Sigmoid colon (tissue), 7 donors: ENCODE measurements around the gene PCSK2. TPM values are rescaled to one million over a fixed set of nuclear protein-coding genes. Genes with fewer than 3 reads are reported as not detected.

Source experiments
- DNase-seq: peaks from one replicate; pipeline ENCODE4 v3.0.0-alpha.2; 2019
- H3K27ac ChIP-seq, 4 donors: fragments of 200-600 bp; sonication (generic); one replicate each; pipeline ENCODE4 v1.5.1; 2016 to 2019; ENCODE audit warnings: mild to moderate bottlenecking in 1 of 4
- H3K27me3 ChIP-seq, 3 donors: fragments of 200-600 bp; sonication (generic); one replicate each; pipeline ENCODE4 v1.5.1; 2019; ENCODE audit warnings: mild to moderate bottlenecking in 1 of 3
- H3K36me3 ChIP-seq, 4 donors: fragments of 200-600 bp; sonication (generic); one replicate each; pipeline ENCODE4 v1.5.1; 2016 to 2019
- H3K4me1 ChIP-seq, 4 donors: fragments of 200-600 bp; sonication (generic); one replicate each; pipeline ENCODE4 v1.5.1; 2017 to 2019
- H3K4me3 ChIP-seq, 4 donors: fragments of 200-600 bp; sonication (generic); one replicate each; pipeline ENCODE4 v1.5.1; 2017 to 2019; ENCODE audit warnings: mild to moderate bottlenecking in 2 of 4, moderate library complexity in 1 of 4
- H3K9me3 ChIP-seq, 4 donors: fragments of 200-600 bp in 3 of 4; sonication (generic) in 3 of 4; one replicate each; pipeline versions ENCODE4 v1.5.1 to v1.6.1; 2013 to 2019
- EP300 ChIP-seq, 4 donors: sonication (generic); formaldehyde crosslinking; IDR thresholded peaks; one replicate each; pipeline ENCODE4 v1.6.1; 2017; ENCODE audit warnings: antibody characterized with exemption in 4 of 4
- POLR2A ChIP-seq, 2 donors: fragments of 450-650 bp; IDR thresholded peaks; one replicate each; pipeline ENCODE4 v1.6.1; 2016; ENCODE audit warnings: antibody characterized with exemption in 2 of 2, mild to moderate bottlenecking in 2 of 2, moderate library complexity in 2 of 2
- POLR2AphosphoS5 ChIP-seq, 4 donors: sonication (generic); formaldehyde crosslinking; IDR thresholded peaks; one replicate each; pipeline ENCODE4 v1.6.1; 2017; ENCODE audit warnings: antibody characterized with exemption in 4 of 4
- WGBS, 2 donors: extraction: QIAGEN DNeasy Blood & Tissue Kit; methylation state at CpG; one replicate each; pipeline ENCODE4 v1.1.7; 2013; 5-methylcytosine and 5-hydroxymethylcytosine counted together
- intact Hi-C: fragments of 100-400 bp; cut with DNase I; formaldehyde crosslinking; loops from one replicate; pipeline ENCODE4 v1.15.1; 2023
- polyA plus RNA-seq, 3 donors: library from polyadenylated mRNA; stranded (reverse); fragments of 200-250 nt; gene quantifications; one replicate each; pipeline ENCODE4 v1.2.3, GENCODE V29; 2013
- total RNA-seq, 4 donors: library from RNA; depleted of rRNA; stranded (reverse); fragments of >200 nt; gene quantifications; one replicate each; pipeline ENCODE4 v1.1.0, GENCODE V29; 2016
- TF ChIP-seq, protein P1 (sequence below), 4 experiments: fragments of 450-650 bp in 3 of 4; fragments of 200-600 bp in 1 of 4; IDR thresholded peaks; one replicate each; pipeline ENCODE4 v1.5.1; 2016 to 2019; ENCODE audit warnings: antibody characterized with exemption in 4 of 4, mild to moderate bottlenecking in 3 of 4, moderate library complexity in 2 of 4
- donor health status: healthy with polysubstance abuse.
- donor health status: Bipolar disorder and iron deficiency.
- donor health status: healthy.

PCSK2 gene, protein sequence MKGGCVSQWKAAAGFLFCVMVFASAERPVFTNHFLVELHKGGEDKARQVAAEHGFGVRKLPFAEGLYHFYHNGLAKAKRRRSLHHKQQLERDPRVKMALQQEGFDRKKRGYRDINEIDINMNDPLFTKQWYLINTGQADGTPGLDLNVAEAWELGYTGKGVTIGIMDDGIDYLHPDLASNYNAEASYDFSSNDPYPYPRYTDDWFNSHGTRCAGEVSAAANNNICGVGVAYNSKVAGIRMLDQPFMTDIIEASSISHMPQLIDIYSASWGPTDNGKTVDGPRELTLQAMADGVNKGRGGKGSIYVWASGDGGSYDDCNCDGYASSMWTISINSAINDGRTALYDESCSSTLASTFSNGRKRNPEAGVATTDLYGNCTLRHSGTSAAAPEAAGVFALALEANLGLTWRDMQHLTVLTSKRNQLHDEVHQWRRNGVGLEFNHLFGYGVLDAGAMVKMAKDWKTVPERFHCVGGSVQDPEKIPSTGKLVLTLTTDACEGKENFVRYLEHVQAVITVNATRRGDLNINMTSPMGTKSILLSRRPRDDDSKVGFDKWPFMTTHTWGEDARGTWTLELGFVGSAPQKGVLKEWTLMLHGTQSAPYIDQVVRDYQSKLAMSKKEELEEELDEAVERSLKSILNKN
- 1 to 10 TPM; 2.0 to 5.4 (median 3.8) TPM for total RNA-seq
- under 1 TPM in 2 of 3 donors, not detected in 1; 0.54 to 0.60 TPM for polyA plus RNA-seq

DNA sequence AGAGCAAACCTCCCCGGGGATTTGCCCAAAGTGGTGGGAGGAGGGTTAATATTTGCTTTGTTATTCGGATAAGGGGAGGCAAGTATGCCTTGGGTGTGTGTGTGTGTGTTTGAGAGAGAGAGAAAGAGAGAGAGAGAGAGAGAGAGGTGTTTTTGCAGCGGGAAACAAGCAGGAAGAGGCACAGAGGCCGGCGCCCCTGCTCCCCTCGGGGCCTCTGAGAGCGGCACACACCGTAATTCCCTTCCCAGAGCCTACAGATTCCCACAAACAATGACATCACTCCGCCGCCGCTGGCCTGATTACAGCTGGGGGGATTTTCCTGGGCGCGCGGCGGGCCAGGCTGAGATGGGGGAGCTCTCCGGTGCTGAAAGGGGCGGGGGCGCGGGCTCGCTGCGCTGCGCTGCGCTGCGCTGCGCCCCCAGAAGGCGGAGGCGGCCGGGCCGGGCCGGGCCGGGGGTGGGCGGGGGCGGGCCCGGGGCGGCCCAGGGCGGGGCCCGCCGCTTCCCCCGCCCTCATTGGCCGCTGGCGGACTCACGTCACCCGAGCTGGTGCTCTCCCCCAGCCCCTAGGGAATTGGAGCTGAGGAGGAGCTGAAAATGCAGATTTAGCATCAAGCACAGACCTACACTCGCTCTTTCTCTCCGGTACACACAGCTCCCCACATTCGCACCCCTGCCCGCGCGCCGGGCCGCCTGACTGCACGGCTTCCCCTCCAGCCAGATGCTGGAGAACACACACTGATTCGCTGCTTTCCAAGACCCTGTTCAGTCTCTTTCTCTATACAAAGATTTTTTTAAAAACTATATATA lies at the start of gene PCSK2:
Gene PCSK2 (plus strand): TSS at position 631 of the 809 bp plus-strand sequence. CDS start 266 bp downstream, outside the sequence.
- Histone ChIP-seq H3K4me3 (peak within 1 kb of the TSS; percentile 23 to 51 (median 46)), H3K27ac (peak within 1 kb of the TSS in 3 of 4 donors; percentile 15 to 38 (median 32)), H3K36me3 (no peaks in the 10 kb centered on the region), H3K9me3 (no peaks in the 10 kb centered on the region), H3K27me3 (peaks cover 6 to 45% (median 26%) of the 10 kb centered on the region in 3 donors), H3K4me1 (peaks cover 0 to 25% (median 18%) of the 10 kb centered on the region in 4 donors)
- intact Hi-C loops: no loop called here
- DNase-seq: peak; percentile 63
- 3% methylated on average over 53 of the region's 53 CpGs for WGBS, 2 donors
- TF ChIP-seq POLR2AphosphoS5 (IDR thresholded peaks at IDR 0.05) (no peak), EP300 (IDR thresholded peaks at IDR 0.05) (no peak), POLR2A (IDR thresholded peaks at IDR 0.05) (no peak)
- TF ChIP-seq, protein P1, sequence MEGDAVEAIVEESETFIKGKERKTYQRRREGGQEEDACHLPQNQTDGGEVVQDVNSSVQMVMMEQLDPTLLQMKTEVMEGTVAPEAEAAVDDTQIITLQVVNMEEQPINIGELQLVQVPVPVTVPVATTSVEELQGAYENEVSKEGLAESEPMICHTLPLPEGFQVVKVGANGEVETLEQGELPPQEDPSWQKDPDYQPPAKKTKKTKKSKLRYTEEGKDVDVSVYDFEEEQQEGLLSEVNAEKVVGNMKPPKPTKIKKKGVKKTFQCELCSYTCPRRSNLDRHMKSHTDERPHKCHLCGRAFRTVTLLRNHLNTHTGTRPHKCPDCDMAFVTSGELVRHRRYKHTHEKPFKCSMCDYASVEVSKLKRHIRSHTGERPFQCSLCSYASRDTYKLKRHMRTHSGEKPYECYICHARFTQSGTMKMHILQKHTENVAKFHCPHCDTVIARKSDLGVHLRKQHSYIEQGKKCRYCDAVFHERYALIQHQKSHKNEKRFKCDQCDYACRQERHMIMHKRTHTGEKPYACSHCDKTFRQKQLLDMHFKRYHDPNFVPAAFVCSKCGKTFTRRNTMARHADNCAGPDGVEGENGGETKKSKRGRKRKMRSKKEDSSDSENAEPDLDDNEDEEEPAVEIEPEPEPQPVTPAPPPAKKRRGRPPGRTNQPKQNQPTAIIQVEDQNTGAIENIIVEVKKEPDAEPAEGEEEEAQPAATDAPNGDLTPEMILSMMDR (IDR thresholded peaks at IDR 0.05): no peak

DNA sequence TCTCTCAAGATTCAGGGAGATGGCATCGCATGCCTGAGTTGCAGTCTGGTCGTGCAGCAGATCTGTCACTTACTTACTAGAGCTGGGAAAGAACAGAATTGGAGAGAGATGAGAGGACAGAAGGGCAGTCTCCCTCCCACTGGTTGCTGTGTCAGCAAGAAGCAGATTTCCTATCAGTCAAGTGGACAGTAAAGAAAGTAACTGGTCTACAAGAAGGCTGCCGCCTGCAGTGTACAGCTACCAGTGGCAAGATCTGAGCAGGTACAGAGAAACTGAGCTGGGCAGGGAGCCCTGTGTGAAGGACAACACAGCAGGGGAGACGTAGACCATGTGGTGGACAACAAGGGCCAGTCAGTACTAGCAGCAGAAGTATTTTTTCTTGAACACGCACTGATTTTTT lies 49.5 kb upstream of the PCSK2 start:
- Histone ChIP-seq H3K36me3 (no peaks in the 10 kb centered on the region), H3K9me3 (peaks cover 0 to 2% (median 0%) of the 10 kb centered on the region in 4 donors), H3K4me1 (no peaks in the 10 kb centered on the region), H3K4me3 (no peak overlapping the region), H3K27ac (no peak overlapping the region), H3K27me3 (no peaks in the 10 kb centered on the region)
- WGBS, 2 donors: 70 to 72% methylated on average over 5 of the region's 5 CpGs
- intact Hi-C loops: no loop called here
- no peak for TF ChIP-seq POLR2AphosphoS5 (IDR thresholded peaks at IDR 0.05)
- TF ChIP-seq POLR2A (IDR thresholded peaks at IDR 0.05): no peak
- TF ChIP-seq, protein P1 (IDR thresholded peaks at IDR 0.05): no peak
- TF ChIP-seq EP300 (IDR thresholded peaks at IDR 0.05): no peak
- no peak for DNase-seq

DNA sequence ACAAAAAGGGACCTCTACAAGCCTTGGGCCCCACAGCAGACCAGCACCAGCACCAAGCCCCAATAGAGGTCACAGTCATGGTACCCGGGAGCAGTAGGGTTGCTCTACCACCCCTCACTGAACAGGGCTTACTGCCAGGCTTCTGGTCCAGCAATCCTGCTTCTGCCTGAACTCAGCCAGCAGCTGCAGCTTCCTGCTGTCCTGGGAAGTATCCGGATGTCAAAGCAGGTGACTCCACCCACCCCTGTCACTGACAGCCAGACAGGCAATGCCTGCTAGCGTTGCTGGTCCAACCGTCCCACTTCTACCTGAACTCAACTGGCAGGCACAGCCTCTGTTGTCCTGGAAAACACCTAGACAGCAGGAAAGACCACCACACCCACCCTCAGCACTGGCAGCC lies 47.0 kb upstream of the PCSK2 start:
- Histone ChIP-seq H3K9me3 (no peaks in the 10 kb centered on the region), H3K36me3 (no peaks in the 10 kb centered on the region), H3K27me3 (no peaks in the 10 kb centered on the region), H3K4me1 (no peaks in the 10 kb centered on the region), H3K4me3 (no peak overlapping the region), H3K27ac (no peak overlapping the region)
- intact Hi-C loops: no loop called here
- TF ChIP-seq, protein P1 (IDR thresholded peaks at IDR 0.05): no peak
- no peak for DNase-seq
- WGBS, 2 donors: 55 to 65% methylated on average over 4 of the region's 4 CpGs

DNA sequence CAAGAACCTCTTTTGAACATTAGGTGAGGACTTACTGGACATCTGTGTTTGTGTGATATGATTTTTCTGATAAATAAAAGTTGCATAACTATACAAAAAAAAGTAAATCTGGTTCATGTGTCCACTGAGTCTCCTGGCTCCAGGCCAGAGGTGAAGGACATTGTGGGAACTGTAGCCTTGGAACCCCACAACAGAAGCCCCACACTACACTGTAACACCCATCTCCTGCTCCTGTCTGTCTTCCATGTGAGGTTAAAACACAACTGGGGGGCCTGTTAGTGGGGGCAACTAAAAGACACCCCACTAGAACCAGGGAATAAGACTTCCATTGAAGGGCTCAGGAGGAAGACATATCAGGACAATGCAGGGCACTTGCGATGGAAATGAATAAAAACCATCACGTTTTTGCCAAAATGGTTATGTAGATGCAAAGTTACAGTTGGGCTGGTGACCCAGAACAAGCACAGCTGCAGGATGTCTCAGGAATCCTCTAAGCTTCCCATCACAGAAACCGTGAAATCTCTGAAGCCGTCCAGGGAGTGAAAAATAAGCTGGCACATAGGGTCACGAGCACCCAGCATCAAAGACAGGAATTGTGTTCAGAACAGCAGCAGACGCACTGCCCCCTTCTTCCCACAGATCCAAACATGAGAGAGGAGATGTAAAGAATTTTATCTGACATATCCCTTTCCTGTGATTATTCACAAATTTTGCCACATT lies 36.7 kb upstream of the PCSK2 start:
- Histone ChIP-seq H3K4me1 (no peaks in the 10 kb centered on the region), H3K9me3 (no peaks in the 10 kb centered on the region), H3K27ac (no peak overlapping the region), H3K36me3 (no peaks in the 10 kb centered on the region), H3K4me3 (no peak overlapping the region), H3K27me3 (no peaks in the 10 kb centered on the region)
- 67 to 73% methylated on average over 6 of the region's 6 CpGs for WGBS, 2 donors
- DNase-seq: no peak
- intact Hi-C loops: no loop called here
- TF ChIP-seq POLR2A (IDR thresholded peaks at IDR 0.05) (no peak), POLR2AphosphoS5 (IDR thresholded peaks at IDR 0.05) (no peak)
- TF ChIP-seq, protein P1 (IDR thresholded peaks at IDR 0.05): no peak
